Naive B cell (primary cell): ENCODE data around the gene PRIM1. TPM values are rescaled to one million over a fixed set of nuclear protein-coding genes. Genes with fewer than 3 reads are reported as not detected.
A peak's percentile ranks its signal among the peaks of the same experiment; 100 is the strongest.
"Not testable (repeated sequence)": the region's sequence is repeated elsewhere in the genome, so short reads cannot be mapped to it uniquely, and the experiment has no call there.

Experiments
- ATAC-seq, 2 donors: fragments of 150-1000 bp; cut with Tn5 transposase; 2 replicates each; pipeline ENCODE4 v1.10.0; 2021; ENCODE audit warnings: low read depth in 2 of 2, mild to moderate bottlenecking in 2 of 2, moderate library complexity in 2 of 2
- DNase-seq: peaks from one replicate; pipeline ENCODE4 v3.0.0; 2022
- H3K27ac Mint-ChIP-seq, 6 donors: one replicate each; pipeline ENCODE4 v1.8.0; 2020 to 2022; ENCODE audit warnings: mild to moderate bottlenecking in 6 of 6, mixed read lengths in 6 of 6, moderate library complexity in 5 of 6, inconsistent platforms in 2 of 6
- H3K27me3 Mint-ChIP-seq, 3 donors: one replicate each; pipeline ENCODE4 v1.8.0; 2021 to 2022; ENCODE audit warnings: mixed read lengths in 3 of 3, mild to moderate bottlenecking in 1 of 3
- H3K36me3 Mint-ChIP-seq, 2 donors: one replicate each; pipeline ENCODE4 v1.8.0; 2020 to 2022; ENCODE audit warnings: mixed read lengths in 2 of 2, inconsistent platforms in 1 of 2, mild to moderate bottlenecking in 1 of 2
- H3K4me1 Mint-ChIP-seq, 3 donors: one replicate each; pipeline ENCODE4 v1.8.0; 2020 to 2022; ENCODE audit warnings: mixed read lengths in 3 of 3, inconsistent platforms in 1 of 3, mild to moderate bottlenecking in 1 of 3, moderate library complexity in 1 of 3
- H3K4me3 Mint-ChIP-seq, 8 donors: one replicate each; pipeline ENCODE4 v1.8.0; 2020 to 2022; ENCODE audit warnings: mild to moderate bottlenecking in 8 of 8, mixed read lengths in 8 of 8, moderate library complexity in 8 of 8, inconsistent platforms in 2 of 8
- H3K9me3 Mint-ChIP-seq, 7 donors: one replicate each; pipeline ENCODE4 v1.8.0; 2020 to 2022; ENCODE audit warnings: mixed read lengths in 7 of 7, mild to moderate bottlenecking in 5 of 7, inconsistent platforms in 2 of 7, moderate library complexity in 1 of 7
- polyA plus RNA-seq, 6 donors: library from polyadenylated mRNA; unstranded; fragments of 300-500 nt; fragmentation: Illumina TruSeq; gene quantifications; one replicate each; pipeline ENCODE4 v1.2.3, GENCODE V29; 2021; ENCODE audit warnings: low read depth in 6 of 6

Gene PRIM1
- polyA plus RNA-seq, 6 donors from 2014 or later = 27.2 to 50.9 (median 37.5) TPM

DNA sequence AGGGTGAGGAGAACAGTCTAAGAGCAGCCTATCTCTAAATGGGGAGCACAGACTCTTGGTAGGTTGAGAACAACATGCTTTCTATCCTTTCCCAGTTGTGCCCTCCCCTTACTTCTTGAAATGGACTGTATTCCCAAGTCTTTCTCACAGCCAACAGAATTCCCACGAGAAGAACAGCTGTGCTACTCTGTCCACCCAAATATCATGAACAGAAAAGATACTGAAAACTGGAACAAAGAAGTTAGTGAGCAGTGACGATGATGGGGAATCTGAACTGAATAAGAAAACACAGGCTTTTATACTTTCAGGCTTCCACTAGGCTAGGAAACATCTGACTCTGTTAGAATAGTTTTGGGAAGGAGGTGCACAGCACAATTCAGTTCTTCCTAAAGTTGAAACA is 30.4 kb downstream of the PRIM1 start:
- H3K4me3 Mint-ChIP-seq = peak overlapping the region in 4 of 8 donors; percentile 7 to 96 (median 63)
- H3K36me3 Mint-ChIP-seq = peaks cover 12 to 29% of the 10 kb centered on the region in 2 donors
- ATAC-seq (no peak), DNase-seq (no peak)
- H3K9me3 Mint-ChIP-seq = no peaks in the 10 kb centered on the region
- peak overlapping the region in 5 of 6 donors; percentile 64 to 92 (median 91) for H3K27ac Mint-ChIP-seq
- H3K27me3 Mint-ChIP-seq = no peaks in the 10 kb centered on the region
- H3K4me1 Mint-ChIP-seq = peaks cover 60 to 82% (median 66%) of the 10 kb centered on the region in 3 donors

DNA sequence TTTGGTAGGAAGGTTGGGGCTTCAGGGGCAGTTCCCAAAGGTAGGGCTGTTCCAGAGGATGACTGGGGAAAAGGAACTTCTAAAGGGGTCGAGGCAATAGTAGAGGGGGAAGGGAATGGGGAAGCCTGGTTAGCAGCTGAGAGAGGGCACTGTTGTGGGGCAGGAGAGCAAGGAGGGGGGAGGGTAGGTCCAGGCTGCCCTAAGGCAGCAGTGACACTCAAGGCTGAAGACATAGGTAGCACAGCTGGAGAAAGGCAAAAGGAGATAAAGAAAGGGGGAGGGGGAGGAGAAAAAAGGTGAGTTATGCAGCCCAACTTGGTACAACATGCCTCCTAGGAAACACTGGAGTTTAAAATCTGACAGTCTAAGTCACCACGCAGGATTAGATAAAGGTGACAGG is 30.9 kb downstream of the PRIM1 start:
- H3K36me3 Mint-ChIP-seq = peaks cover 12 to 34% of the 10 kb centered on the region in 2 donors

DNA sequence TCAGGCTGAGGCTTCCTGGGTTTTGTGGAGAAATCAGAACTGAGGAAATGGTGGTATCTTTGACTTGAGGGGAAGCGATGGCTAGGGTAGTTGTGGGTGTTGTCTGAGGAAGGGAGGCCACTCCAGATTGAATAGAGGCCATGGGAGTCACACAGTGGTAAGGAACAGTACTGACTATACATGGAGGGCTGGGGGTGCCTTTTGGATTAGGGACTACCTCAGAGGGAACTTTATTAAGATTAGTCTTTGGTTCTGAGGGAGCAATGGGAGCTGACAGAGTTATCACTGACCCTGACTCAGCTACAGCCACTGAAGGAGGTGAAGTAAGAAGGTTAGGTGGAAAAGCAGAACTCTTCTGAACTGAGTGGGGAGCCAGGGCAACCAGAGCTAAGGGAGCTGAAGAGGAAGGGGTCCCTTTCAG is 31.4 kb downstream of the PRIM1 start:
- H3K4me1 Mint-ChIP-seq = peaks cover 67 to 88% (median 71%) of the 10 kb centered on the region in 3 donors
- H3K9me3 Mint-ChIP-seq = no peaks in the 10 kb centered on the region
- no peak for DNase-seq
- H3K36me3 Mint-ChIP-seq = peaks cover 12 to 38% of the 10 kb centered on the region in 2 donors
- H3K4me3 Mint-ChIP-seq = peak overlapping the region in 6 of 8 donors; percentile 35 to 71 (median 56)
- H3K27me3 Mint-ChIP-seq = no peaks in the 10 kb centered on the region
- no peak for ATAC-seq
- peak overlapping the region; percentile 80 to 92 (median 90) for H3K27ac Mint-ChIP-seq

More for the DNA sequence above, 30.9 kb downstream of the PRIM1 start:
- H3K27ac Mint-ChIP-seq = peak overlapping the region in 5 of 6 donors; percentile 89 to 92 (median 91)
- ATAC-seq (no peak), DNase-seq (no peak)
- peak overlapping the region in 7 of 8 donors; percentile 35 to 96 (median 59) for H3K4me3 Mint-ChIP-seq
- peaks cover 65 to 87% (median 71%) of the 10 kb centered on the region in 3 donors for H3K4me1 Mint-ChIP-seq
- no peaks in the 10 kb centered on the region for H3K27me3 Mint-ChIP-seq
- H3K9me3 Mint-ChIP-seq = no peaks in the 10 kb centered on the region

DNA sequence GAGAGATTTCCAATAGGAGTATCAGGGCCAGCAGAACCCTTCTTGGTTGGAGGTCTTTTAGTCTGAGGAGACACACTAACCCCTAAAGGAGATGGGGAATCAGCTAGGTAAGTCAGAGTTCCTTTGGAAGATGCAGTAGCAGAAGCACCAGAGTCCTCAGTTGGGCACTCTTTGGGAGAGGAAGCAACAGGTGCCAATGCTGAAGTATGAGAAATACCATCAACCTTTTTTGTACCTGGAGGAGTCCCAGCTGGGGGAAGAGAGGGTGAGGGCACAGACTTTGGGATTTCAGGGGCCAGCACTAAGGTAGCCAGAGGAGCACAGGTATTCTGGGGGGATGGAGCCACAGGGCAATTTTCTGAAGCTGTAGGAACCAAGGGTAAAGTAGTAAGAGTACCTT is 33.1 kb downstream of the PRIM1 start:
- H3K4me3 Mint-ChIP-seq = peak overlapping the region in 4 of 8 donors; percentile 12 to 76 (median 57)
- H3K27me3 Mint-ChIP-seq = no peaks in the 10 kb centered on the region
- no peak for ATAC-seq
- H3K4me1 Mint-ChIP-seq = peaks cover 64 to 75% (median 66%) of the 10 kb centered on the region in 3 donors
- peaks cover 12 to 47% of the 10 kb centered on the region in 2 donors for H3K36me3 Mint-ChIP-seq
- no peak for DNase-seq
- H3K27ac Mint-ChIP-seq = peak overlapping the region in 5 of 6 donors; percentile 20 to 92 (median 87)
- no peaks in the 10 kb centered on the region for H3K9me3 Mint-ChIP-seq

GRCh38 chr12:56718636-56719035 is 33.5 kb downstream of the PRIM1 start:
- no peak for DNase-seq
- ATAC-seq = no peak
- H3K27me3 Mint-ChIP-seq = no peaks in the 10 kb centered on the region
- peaks cover 64 to 71% (median 66%) of the 10 kb centered on the region in 3 donors for H3K4me1 Mint-ChIP-seq
- H3K9me3 Mint-ChIP-seq = no peaks in the 10 kb centered on the region
- H3K27ac Mint-ChIP-seq = peak overlapping the region in 2 of 6 donors; percentile 64 to 92
- H3K36me3 Mint-ChIP-seq = peaks cover 12 to 50% of the 10 kb centered on the region in 2 donors
- peak overlapping the region in 5 of 8 donors; percentile 12 to 76 (median 53) for H3K4me3 Mint-ChIP-seq

DNA sequence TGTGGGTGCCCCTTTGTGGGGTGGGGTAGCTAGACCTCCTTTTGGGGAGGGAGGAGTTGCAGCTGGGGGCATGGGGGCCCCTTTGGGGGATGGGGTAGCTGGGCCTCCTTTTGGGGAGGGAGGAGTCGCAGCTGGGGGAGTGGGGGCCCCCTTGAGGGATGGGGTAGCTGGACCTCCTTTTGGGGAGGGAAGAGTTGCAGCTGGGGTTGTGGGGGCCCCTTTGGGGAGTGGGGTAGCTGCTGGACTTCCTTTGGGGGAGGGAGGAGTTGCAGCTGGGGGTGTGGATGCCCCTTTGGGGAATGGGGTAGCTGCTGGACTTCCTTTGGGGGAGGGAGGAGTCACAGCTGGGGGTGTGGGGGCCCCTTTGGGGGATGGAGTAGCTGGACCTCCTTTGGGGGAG is 34.0 kb downstream of the PRIM1 start:
- no peak overlapping the region for H3K4me3 Mint-ChIP-seq
- DNase-seq (no peak), ATAC-seq (no peak)
- no peaks in the 10 kb centered on the region for H3K9me3 Mint-ChIP-seq
- H3K4me1 Mint-ChIP-seq = peaks cover 61 to 66% (median 66%) of the 10 kb centered on the region in 3 donors
- H3K27me3 Mint-ChIP-seq = no peaks in the 10 kb centered on the region
- H3K36me3 Mint-ChIP-seq = peaks cover 13 to 52% of the 10 kb centered on the region in 2 donors
- no peak overlapping the region for H3K27ac Mint-ChIP-seq

GRCh38 chr12:56716933-56717880 is 34.9 kb downstream of the PRIM1 start:
- Mint-ChIP-seq H3K9me3 (no peaks in the 10 kb centered on the region), H3K4me3 (peak overlapping the region in 3 of 8 donors; percentile 11 to 70 (median 15)), H3K36me3 (peaks cover 18 to 61% of the 10 kb centered on the region in 2 donors), H3K27ac (peak overlapping the region in 5 of 6 donors; percentile 78 to 91 (median 83)), H3K4me1 (peaks cover 53 to 58% (median 56%) of the 10 kb centered on the region in 3 donors), H3K27me3 (no peaks in the 10 kb centered on the region)
- ATAC-seq (no peak), DNase-seq (no peak)

GRCh38 chr12:56716458-56716857 is 35.7 kb downstream of the PRIM1 start:
- DNase-seq = no peak
- Mint-ChIP-seq H3K27me3 (no peaks in the 10 kb centered on the region), H3K4me3 (peak overlapping the region in 6 of 8 donors; percentile 2 to 59 (median 14)), H3K9me3 (no peaks in the 10 kb centered on the region), H3K4me1 (peaks cover 45 to 50% (median 49%) of the 10 kb centered on the region in 3 donors), H3K27ac (peak overlapping the region in 5 of 6 donors; percentile 12 to 91 (median 82)), H3K36me3 (peaks cover 20 to 61% of the 10 kb centered on the region in 2 donors)
- no peak for ATAC-seq

- DNase-seq (no peak), ATAC-seq (no peak)
- H3K4me1 Mint-ChIP-seq = peaks cover 39 to 44% (median 42%) of the 10 kb centered on the region in 3 donors
- H3K9me3 Mint-ChIP-seq = no peaks in the 10 kb centered on the region
- H3K27ac Mint-ChIP-seq = peak overlapping the region in 3 of 6 donors; percentile 51 to 86 (median 82)
- H3K27me3 Mint-ChIP-seq = no peaks in the 10 kb centered on the region
- H3K4me3 Mint-ChIP-seq = no peak overlapping the region
- peaks cover 24 to 55% of the 10 kb centered on the region in 2 donors for H3K36me3 Mint-ChIP-seq
Observed at GRCh38 chr12:56715798-56716197, 36.3 kb downstream of the PRIM1 start.

DNA sequence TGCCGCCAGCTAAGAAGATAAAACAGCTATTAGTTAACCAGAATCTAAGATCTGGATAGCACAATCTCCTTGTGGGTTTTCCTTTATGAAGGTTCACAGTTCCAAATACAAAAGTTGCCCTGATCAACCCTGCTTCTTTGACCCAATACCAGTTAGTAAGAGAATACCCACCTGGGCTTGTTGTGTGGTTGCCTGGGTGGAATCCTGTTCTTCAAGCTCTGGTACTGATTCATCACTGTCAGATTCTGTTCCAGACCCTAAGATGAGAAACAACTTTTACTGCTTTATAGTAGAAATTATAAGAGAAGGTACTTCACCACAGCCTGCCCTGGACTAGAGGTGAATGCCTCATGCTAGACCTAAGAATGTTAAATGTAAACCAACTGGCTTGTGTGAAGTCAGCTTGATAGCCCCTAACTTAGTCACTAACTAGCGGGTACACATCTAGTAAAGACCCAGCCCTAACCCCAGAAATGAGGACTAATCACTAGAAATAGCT is 37.6 kb downstream of the PRIM1 start:
- Mint-ChIP-seq H3K27ac (peak overlapping the region in 2 of 6 donors; percentile 69 to 76), H3K27me3 (no peaks in the 10 kb centered on the region), H3K36me3 (peaks cover 17 to 42% of the 10 kb centered on the region in 2 donors), H3K4me1 (peaks cover 25 to 31% (median 29%) of the 10 kb centered on the region in 3 donors), H3K9me3 (no peaks in the 10 kb centered on the region), H3K4me3 (no peak overlapping the region)
- DNase-seq (no peak), ATAC-seq (no peak)

DNA sequence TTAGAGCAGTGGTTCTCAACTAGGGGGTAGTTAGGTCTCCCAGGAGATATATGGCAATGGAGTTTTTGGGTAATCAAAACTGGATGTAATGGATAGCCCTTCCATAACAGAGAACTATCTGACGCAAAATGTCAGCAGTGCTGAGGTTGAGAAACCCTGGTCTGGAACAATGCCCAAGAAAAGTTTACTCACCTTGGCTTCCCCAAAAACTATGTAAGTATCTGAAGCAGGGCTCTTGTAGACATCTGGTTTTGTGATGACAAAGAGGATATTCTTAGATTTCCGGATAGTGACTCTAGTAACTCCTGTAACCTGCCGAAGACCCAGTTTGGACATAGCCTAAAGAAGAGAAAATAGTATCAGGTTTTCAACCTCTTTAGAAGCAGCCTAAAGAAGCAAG is 38.8 kb downstream of the PRIM1 start:
- DNase-seq = no peak
- Mint-ChIP-seq H3K4me1 (peaks cover 17 to 20% (median 19%) of the 10 kb centered on the region in 3 donors), H3K36me3 (peaks cover 12 to 33% of the 10 kb centered on the region in 2 donors), H3K9me3 (no peaks in the 10 kb centered on the region), H3K27me3 (no peaks in the 10 kb centered on the region), H3K27ac (no peak overlapping the region), H3K4me3 (no peak overlapping the region)
- ATAC-seq = no peak

DNA sequence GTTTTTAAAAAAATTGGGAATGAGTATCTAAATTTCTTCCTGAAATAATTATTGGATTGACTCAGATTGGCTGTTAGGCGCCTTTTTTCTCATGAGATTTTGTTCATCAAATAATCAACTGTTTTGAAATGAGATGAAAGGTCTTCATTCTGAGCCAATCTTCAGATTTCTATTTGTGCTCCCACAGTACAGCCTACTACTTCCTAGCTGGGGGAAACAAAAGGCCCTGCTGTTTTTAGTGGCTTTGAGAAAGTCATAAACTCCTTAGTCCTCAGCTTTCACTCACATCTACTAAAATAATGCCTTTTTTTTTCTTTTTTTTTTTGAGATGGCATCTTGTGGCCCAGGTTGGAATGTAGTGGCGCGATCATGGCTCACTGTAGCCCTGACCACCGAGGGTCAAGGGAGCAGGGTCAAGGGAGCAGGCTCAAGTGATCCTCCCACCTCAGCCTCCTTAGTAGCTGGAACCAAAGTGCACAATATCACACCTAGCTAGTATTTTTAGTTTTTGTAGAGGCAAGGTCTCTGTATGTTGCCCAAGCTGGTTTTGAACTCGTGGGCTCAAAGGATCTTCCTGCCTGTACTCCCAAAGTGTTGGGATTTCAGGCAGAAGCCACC is 42.3 kb downstream of the PRIM1 start:
- Mint-ChIP-seq H3K4me3 (no peak overlapping the region), H3K27ac (peak overlapping the region in 4 of 6 donors; percentile 60 to 76 (median 71)), H3K27me3 (no peaks in the 10 kb centered on the region), H3K4me1 (no peaks in the 10 kb centered on the region), H3K36me3 (peaks cover 12 to 19% of the 10 kb centered on the region in 2 donors), H3K9me3 (no peaks in the 10 kb centered on the region)
- ATAC-seq (no peak), DNase-seq (no peak)

GRCh38 chr12:56704522-56704921 is 47.6 kb downstream of the PRIM1 start:
- H3K36me3 Mint-ChIP-seq = not testable (repeated sequence)

More at GRCh38 chr12:56704522-56704921, 47.6 kb downstream of the PRIM1 start:
- DNase-seq, H3K27ac Mint-ChIP-seq, H3K9me3 Mint-ChIP-seq, H3K4me1 Mint-ChIP-seq, H3K27me3 Mint-ChIP-seq, ATAC-seq: not testable (repeated sequence)
- H3K4me3 Mint-ChIP-seq = peak overlapping the region in 1 of 8 donors; percentile 12
